ENCODE data around the gene KLLN. TPM values are rescaled to one million over a fixed set of nuclear protein-coding genes. Genes with fewer than 3 reads are reported as not detected.
A peak's percentile ranks its signal among the peaks of the same experiment; 100 is the strongest.

The KLLN gene
- total and polyA plus RNA-seq, 2 of the 13 experiments (the other 11 are each of a cell fraction or from before 2014, with no cell fraction given) = 0.08 to 0.44 TPM

DNA sequence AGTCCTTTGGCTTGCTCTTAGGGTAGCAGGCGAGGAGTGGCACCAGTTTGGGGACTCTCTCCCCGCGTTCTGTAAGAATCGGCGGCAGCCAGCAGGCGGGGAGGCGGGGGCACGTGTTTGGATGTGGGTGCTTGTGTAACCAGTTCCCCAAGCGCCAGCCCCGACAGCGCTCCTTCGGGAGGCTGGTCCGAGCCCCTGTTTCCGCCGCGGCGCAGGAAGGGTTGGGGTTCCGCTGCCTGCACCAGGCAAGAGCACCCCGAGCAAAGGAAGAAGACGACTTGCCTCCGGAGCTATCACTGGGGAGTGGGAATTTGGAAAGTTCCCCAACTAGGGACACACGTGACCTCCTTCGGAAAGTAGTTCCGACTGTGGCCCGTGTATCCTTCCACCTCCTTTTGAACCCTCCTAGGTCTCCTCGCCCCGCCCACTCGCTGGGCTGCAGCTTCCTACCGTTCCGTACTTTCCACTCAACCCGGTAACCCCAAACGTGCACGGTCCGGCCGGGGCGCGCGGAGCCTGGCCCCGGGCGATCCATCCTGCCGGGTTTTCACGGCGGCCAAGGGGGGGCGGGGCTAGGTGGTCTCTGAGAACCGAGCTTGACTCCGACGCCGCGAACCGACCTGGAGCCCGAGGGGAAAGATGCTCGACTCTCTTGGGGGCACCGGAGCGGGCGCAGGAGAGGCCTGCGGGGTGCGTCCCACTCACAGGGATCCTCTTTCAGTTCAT is 1.2 kb downstream of the KLLN start (continued):
- TF ChIP-seq, protein P1, sequence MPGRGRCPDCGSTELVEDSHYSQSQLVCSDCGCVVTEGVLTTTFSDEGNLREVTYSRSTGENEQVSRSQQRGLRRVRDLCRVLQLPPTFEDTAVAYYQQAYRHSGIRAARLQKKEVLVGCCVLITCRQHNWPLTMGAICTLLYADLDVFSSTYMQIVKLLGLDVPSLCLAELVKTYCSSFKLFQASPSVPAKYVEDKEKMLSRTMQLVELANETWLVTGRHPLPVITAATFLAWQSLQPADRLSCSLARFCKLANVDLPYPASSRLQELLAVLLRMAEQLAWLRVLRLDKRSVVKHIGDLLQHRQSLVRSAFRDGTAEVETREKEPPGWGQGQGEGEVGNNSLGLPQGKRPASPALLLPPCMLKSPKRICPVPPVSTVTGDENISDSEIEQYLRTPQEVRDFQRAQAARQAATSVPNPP (CRISPR knock-in tag; IDR thresholded peaks at IDR 0.05) = no peak; the same call in none of the 2 replicates
- peak; percentile 79 for TF ChIP-seq ELF1 (CRISPR knock-in tag; IDR thresholded peaks at IDR 0.05)
- TF ChIP-seq TGIF2 (CRISPR knock-in tag; IDR thresholded peaks at IDR 0.05) = no peak; the same call in 1 of the 2 replicates
- no peak for TF ChIP-seq IKZF1 (IDR thresholded peaks at IDR 0.05)
- no peak; the same call in 1 of the 2 replicates for TF ChIP-seq ZNF460 (CRISPR knock-in tag; IDR thresholded peaks at IDR 0.05; ENCODE audit: borderline replicate concordance)
- peak; percentile 72 for TF ChIP-seq MTF1 (CRISPR knock-in tag; IDR thresholded peaks at IDR 0.05)
- TF ChIP-seq NFE2L2 (IDR thresholded peaks at IDR 0.05; ENCODE audit: low read length) = no peak
- TF ChIP-seq SMC3 (IDR thresholded peaks at IDR 0.05; ENCODE audit: low read length) = no peak
- TF ChIP-seq, protein P2, sequence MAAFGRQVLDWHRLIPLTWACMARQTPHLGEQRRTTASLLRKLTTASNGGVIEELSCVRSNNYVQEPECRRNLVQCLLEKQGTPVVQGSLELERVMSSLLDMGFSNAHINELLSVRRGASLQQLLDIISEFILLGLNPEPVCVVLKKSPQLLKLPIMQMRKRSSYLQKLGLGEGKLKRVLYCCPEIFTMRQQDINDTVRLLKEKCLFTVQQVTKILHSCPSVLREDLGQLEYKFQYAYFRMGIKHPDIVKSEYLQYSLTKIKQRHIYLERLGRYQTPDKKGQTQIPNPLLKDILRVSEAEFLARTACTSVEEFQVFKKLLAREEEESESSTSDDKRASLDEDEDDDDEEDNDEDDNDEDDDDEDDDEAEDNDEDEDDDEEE (CRISPR knock-in tag; IDR thresholded peaks at IDR 0.05) = 0 out of 2 replicates have a peak, but pooled peaks have one; percentile 23
- peak; percentile 92 for TF ChIP-seq HOXA3 (CRISPR knock-in tag; IDR thresholded peaks at IDR 0.05)
- peak; percentile 71 for TF ChIP-seq HNF4A (CRISPR knock-in tag; IDR thresholded peaks at IDR 0.05)
- TF ChIP-seq, protein P3, sequence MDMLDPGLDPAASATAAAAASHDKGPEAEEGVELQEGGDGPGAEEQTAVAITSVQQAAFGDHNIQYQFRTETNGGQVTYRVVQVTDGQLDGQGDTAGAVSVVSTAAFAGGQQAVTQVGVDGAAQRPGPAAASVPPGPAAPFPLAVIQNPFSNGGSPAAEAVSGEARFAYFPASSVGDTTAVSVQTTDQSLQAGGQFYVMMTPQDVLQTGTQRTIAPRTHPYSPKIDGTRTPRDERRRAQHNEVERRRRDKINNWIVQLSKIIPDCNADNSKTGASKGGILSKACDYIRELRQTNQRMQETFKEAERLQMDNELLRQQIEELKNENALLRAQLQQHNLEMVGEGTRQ (IDR thresholded peaks at IDR 0.05; ENCODE audit: low read depth, low read length) = peak; percentile 92
- TF ChIP-seq, protein P3 (CRISPR knock-in tag; IDR thresholded peaks at IDR 0.05; ENCODE audit: borderline replicate concordance) = peak; percentile 94
- peak; percentile 85 for TF ChIP-seq THAP11 (CRISPR knock-in tag; IDR thresholded peaks at IDR 0.05)
- TF ChIP-seq, protein P4, sequence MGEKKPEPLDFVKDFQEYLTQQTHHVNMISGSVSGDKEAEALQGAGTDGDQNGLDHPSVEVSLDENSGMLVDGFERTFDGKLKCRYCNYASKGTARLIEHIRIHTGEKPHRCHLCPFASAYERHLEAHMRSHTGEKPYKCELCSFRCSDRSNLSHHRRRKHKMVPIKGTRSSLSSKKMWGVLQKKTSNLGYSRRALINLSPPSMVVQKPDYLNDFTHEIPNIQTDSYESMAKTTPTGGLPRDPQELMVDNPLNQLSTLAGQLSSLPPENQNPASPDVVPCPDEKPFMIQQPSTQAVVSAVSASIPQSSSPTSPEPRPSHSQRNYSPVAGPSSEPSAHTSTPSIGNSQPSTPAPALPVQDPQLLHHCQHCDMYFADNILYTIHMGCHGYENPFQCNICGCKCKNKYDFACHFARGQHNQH (CRISPR knock-in tag; IDR thresholded peaks at IDR 0.05) = peak; percentile 96
- no peak for TF ChIP-seq SNAPC2 (CRISPR knock-in tag; IDR thresholded peaks at IDR 0.05)
- TF ChIP-seq SRY (CRISPR knock-in tag; IDR thresholded peaks at IDR 0.05) = peak; percentile 77; the same call in 1 of the 2 replicates
- TF ChIP-seq U2AF1 (optimal IDR thresholded peaks at IDR 0.05; ENCODE audit: low read depth, low read length) = peak; percentile 80
- TF ChIP-seq ZNF496 (CRISPR knock-in tag; IDR thresholded peaks at IDR 0.05; ENCODE audit: insufficient replicate concordance) = no peak
- TF ChIP-seq REL (CRISPR knock-in tag; conservative IDR thresholded peaks at IDR 0.05) = no peak; the same call in 1 of the 2 replicates
- TF ChIP-seq, protein P5, sequence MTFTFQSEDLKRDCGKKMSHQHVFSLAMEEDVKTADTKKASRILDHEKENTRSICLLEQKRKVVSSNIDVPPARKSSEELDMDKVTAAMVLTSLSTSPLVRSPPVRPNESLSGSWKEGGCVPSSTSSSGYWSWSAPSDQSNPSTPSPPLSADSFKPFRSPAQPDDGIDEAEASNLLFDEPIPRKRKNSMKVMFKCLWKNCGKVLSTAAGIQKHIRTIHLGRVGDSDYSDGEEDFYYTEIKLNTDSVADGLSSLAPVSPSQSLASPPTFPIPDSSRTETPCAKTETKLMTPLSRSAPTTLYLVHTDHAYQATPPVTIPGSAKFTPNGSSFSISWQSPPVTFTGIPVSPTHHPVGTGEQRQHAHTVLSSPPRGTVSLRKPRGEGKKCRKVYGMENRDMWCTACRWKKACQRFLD (CRISPR knock-in tag; IDR thresholded peaks at IDR 0.05; ENCODE audit: borderline replicate concordance) = 0 out of 2 replicates have a peak, but pooled peaks have one; percentile 63
- TF ChIP-seq ZNF292 (CRISPR knock-in tag; IDR thresholded peaks at IDR 0.05; ENCODE audit: borderline replicate concordance, low read depth) = peak; percentile 71; the same call in 1 of the 2 replicates
- peak; percentile 78 for TF ChIP-seq PHF21A (CRISPR knock-in tag; IDR thresholded peaks at IDR 0.05)
- peak; percentile 91 for TF ChIP-seq ZBTB7B (CRISPR knock-in tag; IDR thresholded peaks at IDR 0.05)

Data from HepG2 (cell line).